ENCODE results near the gene GSDME.
"Not testable (repeated sequence)": the region's sequence is repeated elsewhere in the genome, so short reads cannot be mapped to it uniquely, and the experiment has no call there.

GSDME gene

DNA sequence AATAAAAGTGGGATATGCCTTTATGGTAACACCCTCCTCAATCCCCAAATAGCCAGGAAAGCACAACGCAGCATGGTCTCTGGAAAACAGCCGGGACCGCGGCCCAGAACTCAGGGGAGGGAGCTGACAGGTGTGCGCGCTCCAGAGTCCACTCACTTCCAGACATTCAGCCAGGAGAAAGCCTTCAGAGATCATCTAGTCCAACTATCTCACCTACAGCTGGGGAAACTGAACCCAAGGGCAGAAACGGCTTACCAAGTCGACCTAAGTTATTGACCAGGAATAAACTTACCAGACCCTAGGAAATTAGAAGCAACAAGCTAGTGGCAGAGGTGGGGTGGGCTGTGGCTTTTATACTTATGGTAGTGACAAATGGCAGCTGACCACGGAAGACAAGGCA lies 16.4 kb downstream of the GSDME start:
- DNase-seq = no peak

DNA sequence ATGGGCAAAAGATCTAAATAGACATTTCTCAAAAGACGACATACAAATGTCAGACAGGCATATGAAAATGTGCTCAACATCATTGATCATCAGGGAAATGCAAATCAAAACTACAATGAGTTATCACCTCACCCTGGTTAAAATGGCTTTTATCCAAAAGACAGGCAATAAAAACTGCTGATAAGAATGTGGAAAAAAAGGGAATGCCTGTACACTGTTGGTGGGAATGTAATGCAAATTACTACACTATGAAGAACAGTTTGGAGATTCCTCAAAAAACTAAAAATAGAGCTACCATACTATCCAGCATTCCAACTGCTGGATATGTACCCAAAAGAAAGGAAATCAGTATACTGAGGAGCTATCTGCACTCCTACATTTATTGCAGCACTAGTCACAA lies 18.0 kb downstream of the GSDME start:
- peak; percentile 91 for DNase-seq

DNA sequence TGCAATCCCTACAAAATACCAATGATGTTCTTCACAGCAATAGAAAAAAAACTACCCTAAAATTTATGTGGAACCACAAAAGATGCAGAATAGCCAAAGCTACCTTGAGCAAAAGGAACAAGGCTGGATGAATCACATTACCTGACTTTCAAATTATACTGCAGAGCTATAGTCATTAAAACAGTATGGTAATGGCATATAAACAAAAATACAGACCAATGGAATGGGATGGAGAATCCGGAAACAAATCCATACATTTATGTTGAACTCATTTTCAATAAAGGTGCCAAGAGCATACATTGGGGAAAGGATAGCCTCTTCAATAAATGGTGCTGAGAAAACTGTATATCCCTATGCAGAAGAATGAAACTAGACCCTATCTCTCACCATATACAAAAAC lies 18.7 kb downstream of the GSDME start:
- no peak for DNase-seq

DNA sequence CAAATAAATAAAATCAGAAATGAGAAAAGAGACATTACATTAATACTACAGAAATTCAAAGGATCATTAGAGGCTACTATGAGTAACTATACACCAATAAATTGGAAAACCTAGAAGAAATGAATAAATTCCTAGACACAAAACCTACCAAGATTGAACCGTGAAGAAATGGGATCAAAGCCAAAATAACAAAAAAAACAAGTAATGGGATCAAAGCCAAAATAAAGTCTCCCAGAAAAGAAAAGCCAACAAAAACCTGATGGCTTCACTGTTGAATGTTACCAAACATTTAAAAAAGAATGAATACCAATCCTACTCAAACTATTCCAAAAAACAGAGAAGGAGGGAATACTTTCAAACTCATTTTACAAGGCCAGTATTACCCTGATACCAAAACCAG lies 20.0 kb downstream of the GSDME start:
- DNase-seq = no peak

DNA sequence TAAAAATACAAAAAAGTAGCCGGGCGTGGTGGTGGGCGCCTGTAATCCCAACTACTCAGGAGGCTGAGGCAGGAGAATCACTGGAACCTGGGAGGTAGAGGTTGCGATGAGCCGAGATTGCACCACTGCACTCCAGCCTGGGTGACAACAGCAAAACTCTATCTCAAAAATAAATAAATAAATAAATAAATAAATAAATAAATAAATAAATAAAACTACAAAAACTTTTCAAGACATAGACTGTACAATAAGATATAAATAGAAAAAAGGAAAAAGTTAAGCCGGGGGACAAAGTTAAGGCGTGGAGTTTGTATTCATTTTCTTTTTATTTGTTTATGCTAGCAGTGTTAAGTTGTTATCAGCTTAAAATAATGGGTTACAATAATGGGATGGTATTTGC lies 21.7 kb downstream of the GSDME start:
- not testable (repeated sequence) for DNase-seq

DNA sequence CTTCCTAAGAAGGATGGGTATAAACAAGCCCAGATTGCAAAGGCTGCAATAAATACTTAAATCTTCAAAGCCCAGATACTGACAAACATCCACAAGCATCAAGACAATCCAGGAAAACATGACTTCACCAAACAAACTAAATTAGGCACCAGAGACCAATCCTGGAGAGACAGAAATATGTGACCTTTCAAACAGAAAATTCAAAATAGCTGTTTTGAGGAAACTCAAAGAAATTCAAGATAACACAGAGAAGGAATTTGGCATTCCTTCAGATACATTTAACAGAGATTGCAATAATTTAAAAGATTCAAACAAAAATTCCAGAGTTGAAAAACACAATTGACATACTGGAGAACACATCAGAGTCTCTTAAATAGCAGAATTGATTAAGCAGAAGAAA lies 23.0 kb downstream of the GSDME start:
- peak; percentile 57 for DNase-seq

DNA sequence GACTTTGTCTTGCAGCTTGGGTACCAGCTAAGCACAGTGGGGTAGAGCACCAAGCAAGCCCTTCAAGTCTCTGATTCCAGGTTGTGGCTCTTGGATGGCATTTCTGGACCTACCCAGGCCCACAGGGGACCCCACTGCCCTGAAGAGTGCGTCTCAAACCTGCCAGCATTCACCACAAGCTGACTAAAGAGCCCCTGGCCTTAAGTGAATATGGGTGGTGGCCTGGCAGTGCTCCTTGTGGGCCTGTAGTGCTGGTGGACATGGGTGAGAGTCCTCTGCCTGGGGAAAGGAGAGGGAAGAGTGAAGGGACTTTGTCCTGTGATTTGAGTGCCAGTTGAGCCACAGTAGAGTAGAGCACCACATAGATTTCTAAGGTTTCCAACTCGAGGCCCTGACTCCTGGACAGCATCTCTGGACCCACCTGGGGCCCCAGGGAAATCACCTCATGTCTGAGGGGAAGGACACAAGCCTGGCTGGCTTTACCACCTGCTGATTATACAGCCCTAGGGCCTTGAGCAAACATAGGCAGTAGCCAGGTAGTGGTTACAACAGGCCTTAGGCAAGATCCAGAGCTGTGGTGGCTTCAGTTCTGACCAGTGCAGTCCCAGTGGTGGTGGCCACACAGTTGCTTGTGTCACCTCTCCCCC lies 23.7 kb downstream of the GSDME start:
- no peak for DNase-seq

DNA sequence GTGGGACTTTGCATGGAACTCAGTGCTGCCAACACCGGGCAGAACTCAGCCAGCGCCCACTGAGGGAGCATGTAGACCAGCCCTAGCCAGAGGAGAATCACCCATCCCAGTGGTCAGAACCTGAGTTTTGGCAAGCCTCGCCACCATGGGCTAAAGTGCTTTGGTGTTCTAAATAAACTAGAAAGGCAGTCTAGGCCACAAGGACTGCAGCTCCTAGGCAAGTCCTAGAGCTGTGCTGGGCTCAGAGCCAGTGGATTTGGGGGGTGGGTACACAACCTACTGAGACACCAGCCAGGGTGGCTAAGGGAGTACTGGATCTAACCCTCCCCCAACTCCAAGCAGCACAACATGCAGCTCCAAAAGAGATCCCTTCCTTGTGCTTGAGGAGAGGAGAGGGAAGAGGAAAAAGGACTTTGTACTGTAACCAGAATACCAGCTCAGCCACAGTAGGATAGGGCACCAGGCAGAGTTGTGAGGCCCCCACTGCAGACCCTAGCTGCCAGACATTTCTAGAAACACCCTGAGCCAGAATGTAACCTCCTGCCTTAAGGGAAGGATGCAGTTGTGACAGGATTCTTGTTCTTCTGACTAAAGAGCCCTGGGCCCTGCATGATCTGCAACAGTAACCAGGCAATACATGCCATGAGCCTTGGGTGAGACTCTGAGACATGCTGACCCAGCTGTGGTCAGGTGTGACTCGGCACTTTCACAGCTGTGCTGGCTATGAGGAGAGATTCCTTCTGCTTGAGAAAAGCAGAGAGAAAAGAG lies 24.4 kb downstream of the GSDME start:
- DNase-seq = peak; percentile 70

DNA sequence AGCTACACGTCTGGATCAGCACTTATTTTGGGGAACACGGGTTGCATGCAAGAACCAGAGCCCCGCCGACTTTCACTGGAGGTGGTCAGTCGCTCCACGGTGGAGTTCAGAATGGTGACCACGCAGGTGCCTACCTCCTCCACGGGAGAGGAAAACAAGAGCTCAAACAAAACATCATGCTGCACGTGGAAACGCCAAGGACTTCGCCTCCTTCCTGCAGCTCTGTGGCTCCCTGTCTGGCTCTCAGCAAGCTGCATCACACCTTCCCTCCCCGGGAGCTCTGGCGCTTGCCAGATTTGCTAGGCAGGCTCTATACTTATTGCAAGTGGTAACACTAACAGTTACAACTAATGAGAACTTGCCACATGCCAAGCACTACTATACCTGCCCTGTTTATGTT lies 26.0 kb downstream of the GSDME start:
- DNase-seq = no peak

DNA sequence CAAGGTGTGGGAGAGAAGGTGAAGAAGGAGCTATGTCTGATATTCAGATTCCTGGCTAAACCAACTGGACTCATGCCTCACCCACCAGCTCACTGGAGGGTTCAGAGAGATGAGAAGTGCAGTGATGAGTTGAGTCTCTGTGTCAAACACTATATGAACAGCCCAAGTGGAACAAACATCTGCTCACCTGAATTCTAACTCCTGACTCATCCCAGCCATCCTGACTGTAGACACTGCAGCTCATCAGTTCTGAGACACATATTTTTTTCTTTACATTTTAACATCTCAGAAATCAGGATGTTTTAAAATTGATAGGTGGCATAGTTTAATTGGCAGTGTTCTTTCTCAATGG lies 27.3 kb downstream of the GSDME start:
- DNase-seq = no peak

DNA sequence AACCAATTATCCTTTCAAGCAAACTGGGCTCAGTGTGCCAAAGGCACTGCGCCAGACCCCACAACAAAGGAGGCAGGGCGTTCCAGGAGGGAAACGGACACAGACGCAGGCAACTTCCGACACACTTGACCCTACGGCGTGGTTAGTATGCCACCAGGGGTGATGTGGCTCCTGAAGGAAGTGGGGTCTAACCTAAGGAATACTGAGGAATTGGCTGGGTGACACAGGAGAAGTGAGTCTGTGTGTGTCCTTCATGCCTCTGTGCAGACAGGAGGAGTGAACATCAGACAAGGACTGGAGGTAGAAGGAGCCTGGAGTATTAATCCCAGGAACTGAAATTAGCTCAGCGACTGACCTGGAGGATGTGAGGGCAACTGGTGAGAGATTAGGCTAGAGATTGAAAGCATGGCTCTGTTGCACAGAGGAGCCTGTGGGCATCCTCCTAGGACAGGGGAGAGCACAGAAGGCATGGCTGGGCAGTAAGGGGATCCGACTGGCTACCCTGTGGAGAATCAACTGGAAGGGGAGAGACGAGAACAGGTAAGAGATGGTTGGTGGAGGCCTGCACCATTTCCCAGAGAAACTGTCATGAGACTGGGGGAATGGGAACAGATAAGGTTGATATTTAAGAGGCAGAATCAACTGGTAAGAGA lies 27.8 kb downstream of the GSDME start:
- DNase-seq = no peak

DNA sequence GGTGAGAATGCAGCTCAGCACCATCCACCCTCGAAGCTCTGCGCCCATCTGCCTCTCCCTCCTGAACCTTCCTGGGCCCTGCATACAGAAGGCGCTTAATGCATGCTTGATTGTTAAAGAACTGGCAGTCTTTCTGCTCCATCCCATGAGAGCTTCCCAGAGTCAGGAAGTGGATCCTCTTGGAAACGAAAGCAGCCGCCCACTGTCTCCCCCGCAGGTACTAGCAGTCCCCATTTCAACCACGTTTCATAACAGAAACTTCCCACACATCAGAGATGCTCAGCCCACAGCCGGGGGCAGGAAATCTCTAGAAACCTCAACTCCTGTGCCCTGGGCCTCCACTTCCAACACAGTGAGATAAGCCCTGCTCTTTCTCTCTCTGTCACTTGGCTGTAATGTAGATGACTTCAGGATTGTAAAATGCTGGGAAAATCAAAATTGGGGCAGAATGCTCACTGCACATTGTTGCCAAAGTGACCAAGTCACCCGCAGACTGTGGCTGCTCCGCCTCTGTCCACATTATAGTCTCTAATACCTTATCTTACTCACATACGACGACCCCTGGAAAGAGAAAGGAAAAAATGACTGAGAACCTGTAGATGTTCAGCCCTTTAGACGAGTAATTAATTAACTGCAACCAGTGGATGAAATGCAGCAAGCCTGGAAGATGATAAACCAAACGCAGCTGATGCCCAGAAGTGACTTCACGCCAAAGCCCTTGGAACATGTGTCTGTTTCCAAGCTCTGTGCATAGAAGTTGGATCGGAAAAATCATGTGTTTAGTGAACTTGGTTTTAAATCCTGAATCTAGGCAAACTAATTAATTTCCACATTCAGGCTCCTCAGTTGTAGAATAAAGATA lies 28.5 kb downstream of the GSDME start:
- peak; percentile 94 for DNase-seq

DNA sequence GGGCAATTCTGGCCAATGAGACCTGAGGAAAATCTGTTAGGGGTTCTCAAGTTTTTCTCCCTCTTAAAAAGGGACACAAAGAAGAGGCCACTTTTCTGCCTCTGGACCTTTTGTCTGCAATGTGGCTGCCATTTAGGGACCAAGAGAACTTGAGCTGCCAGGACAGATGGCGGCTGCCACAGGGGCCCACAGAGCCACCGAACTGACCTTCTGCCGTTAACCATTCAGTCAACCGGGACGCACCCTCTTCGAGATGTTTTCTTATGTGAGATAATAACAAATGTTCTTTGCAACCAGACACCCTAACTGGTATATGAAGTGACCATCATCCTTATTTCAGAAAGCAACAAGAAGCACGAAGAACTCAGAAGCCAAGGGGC lies 29.2 kb downstream of the GSDME start:
- DNase-seq = no peak

DNA sequence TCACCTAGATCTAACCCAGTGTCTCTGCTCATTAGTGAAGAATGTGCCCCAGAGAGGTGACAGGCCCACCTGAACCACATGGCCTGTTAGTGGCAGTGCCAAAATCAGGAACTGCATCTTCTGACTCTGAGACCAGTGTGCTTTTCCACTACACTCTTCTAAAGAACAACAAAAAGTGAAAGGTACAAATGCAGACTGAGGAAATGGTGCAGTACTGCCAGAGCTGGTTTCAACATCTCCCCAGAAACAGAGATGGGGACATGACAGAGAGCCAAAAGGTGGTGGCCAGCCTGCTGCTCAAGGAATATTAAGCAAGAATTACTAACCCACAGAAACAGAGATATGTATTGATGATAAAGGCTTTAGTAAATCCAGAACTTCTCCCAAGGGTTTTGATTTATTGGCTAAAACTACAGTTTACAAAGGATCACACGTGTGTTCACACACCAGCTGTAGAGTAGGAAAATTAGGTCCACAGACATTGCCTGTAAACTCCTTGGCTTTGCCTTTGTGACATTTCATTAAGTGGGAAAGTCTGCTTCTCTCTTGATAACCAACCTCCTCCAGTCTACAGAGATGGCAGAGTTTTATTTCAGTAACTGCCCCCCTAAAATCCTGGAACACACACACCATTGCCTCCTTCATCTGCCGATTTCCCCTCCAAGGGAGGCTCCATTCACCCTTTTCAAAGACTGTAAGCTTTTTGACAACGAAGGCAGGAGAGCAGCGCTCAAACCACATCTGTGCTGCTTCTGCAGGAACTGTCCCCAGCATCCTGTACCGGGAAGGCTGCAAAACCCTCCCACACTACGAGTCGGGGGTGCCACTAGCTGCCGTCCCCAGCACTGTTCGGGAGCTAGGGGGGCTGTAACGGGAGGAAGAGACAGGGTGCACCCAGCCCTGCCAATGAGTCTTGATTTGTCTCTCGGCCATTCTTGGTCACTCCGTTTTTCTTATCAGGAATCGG lies 29.8 kb downstream of the GSDME start:
- no peak for DNase-seq

DNA sequence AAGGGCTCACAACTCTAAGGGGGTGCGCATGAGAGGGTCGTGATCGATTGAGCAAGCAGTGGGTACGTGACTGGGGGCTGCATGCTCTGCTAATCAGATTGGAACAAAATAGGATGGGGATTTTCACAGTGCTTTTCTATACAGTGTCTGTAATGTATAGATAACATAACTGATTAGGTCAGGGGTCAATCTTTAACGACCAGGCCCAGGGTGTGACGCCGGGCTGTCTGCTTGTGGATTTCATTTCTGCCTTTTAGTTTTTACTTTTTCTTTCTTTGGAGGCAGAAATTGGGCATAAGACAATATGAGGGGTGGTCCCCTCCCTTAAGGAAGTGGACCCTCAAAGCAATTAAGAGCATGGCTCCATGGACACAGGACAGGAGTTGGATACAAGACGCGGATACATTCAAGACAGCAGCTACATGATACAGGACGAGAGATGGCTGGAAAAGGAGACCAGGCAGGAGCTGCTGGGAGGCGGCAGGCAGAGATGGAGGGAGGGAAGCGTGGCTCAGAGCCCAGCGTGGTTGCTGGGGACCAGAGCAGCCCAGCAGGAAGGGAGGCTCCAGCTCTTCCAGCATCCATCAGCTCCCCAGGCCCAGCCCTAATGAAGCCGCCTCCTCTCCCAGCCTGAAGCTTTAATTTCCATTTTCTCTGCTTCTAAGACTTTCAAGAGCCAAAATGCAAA lies 31.6 kb downstream of the GSDME start:
- no peak for DNase-seq

DNA sequence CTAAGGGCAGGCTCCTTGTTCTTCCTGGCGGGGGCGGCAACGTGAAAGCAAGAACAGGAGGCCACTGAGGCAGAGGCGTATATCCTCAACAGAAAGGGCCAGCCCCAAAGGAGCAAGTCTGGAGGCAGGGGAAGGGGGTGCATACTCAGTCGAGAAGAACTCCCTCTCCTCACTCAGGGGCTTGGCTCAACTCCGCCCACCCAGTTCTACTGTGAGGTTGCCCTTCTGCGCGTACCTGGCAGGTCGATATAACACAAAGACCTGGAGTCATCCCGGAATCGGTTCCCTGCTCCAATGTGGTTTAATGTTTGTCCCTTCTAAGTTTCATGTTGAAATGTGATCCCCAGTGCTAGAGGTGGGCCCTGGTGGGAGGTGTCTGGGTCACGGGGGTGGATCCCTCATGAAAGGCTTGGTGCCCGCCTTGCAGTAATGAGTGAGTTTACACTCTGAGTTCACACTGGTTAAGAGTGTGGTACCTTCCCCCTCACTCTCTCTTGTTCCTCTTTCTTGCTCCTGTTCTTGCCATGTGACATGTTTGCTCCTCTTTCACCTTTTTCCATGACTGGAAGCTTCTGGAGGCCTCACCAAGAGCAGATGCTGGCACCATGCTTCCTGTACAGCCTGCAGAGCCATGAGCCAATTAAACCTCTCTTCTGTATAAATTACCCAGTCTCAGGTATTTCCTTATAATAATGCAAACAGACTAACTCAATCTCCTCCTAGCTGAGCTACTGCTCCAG lies 32.6 kb downstream of the GSDME start:
- no peak for DNase-seq

DNA sequence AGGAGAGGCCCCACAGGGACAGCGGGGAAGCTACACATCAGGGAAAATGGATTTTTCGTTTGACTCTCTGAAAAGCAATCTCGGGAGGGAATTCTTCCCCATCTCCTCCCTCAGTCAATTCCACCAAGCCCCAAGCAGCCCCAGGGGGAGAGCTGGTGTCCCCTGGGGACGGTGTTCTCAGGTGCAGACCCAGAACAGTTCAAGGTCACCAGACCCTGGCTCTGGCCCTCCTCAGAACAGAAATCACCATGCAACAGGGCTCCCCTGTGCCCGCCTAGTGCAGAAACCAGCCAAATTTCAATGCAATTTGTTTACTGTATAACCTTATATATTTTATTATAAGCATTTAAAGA lies 34.1 kb downstream of the GSDME start:
- no peak for DNase-seq

DNA sequence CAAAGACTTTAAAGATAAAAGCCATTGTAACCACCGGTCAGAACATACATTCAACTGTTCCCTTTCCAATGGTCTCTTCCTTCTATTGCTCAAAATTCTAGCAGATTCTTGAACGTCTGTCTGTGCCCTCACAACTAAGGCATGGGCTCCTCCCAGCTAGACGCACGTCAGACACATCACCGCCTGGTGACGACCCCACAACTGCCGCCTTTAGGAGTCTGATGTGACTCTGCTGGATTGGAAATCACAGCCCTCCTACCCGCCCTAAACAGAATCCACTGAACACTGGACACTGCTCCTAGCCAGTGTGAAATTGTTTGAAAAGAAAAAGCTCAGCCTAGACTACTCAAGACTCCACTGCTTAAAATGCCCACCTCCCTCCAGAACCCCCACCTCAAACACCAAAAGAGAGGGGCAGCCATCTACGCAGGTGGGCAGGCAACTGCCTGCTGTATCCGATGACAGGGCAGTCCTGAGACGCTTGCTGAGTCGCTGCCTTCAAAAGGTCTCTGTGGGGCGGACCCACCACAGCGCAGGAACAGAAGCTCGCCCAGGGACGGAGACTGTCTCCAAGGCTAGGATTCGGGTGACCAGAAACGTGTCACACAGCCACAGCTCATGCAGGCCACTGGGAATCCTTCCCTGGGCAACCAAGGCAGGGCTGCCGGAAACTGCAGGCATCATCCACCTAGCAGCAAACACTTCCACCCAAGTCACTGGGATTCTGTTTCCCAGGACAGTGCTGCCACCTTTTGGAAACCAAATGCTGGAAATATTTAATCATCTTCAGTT lies 34.7 kb downstream of the GSDME start:
- DNase-seq = peak; percentile 48

DNA sequence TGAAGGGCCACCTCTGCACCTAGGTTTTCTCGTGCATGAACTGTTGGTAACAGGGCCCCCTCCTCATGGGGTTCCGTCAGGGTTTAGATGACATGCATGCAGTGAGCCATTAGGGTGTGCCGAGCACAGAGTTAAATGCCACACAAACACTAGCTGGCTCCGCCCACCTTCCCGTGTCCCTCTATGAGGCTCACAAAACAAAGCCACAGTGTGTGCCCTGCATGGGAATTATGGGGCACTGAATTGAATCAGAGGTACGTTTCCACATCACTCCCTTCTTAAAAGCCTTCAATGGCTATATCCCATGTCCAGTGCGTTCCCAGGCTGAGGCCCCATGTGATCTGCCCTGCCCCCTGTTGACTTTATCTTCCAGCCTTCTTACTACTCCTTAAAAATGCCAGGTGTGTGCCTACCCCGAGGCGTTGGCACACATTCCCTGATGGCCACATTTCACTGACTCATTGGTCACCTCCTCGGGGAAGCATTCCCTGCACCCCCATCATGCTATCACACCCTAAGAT lies 35.7 kb downstream of the GSDME start:
- peak; percentile 59 for DNase-seq

DNA sequence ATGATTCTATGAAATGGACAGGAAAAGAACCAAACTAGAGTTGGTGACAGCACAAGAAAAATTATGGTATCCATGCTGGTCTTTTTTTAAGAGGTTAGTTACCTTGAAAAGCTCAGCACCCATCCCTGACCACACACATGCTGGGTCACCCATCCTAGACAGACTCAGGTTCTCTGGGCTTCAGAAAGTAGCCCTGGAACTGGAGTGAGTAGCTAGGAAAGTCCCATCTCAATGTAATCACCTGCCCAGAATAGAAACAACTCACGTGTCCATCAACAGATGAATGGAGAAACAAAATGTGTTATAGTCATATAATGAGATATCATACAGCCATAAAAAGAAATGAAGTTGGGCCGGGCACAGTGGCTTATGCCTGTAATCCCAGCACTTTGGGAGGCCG lies 37.0 kb downstream of the GSDME start:
- no peak for DNase-seq

Data from NCI-H226 (cell line).